SK-N-MC (cell line): ENCODE measurements around the gene MEMO1.

Experiments used
- EZH2 ChIP-seq: fragments of 200-600 bp; sonication (generic); IDR thresholded peaks from one replicate; pipeline ENCODE4 v1.6.1; 2017; ENCODE audit warnings: antibody characterized with exemption
- FOXP2 ChIP-seq: optimal IDR thresholded peaks from 2 replicates; pipeline ENCODE3; 2011; ENCODE audit warnings: mild to moderate bottlenecking, moderate library complexity; ENCODE audit not compliant: insufficient read depth; ENCODE audit errors: extremely low read length, control extremely low read depth
- POLR2AphosphoS5 ChIP-seq: IDR thresholded peaks from 2 replicates; pipeline ENCODE4 v1.6.1; 2012; ENCODE audit warnings: mild to moderate bottlenecking, low read depth, low read length, borderline replicate concordance

DNA sequence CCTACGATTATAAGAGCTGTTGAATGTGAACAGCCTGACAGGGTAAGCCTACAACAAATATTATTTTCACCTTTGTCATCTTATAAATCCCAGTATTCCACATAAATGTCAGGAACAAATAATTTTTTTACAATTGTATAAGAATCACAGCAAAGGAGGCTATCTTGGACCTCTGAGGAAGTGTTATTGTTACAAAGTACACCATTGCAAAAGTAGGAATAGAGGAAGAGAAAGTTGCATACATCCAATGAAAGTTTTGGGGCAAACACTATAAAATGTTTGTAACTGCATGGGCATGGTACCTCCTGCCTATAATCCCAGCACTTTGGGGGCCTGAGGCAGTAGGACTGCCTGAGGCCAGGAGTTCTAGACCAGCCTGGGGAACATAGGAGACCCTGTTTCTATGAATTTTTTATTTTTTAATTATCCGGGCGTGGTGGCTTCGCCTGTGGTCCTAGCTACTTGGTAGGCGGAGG is 715 bp upstream of the MEMO1 start:
- TF ChIP-seq POLR2AphosphoS5 = no peak
- no peak for TF ChIP-seq EZH2
- TF ChIP-seq FOXP2 = no peak
